VCaP (cell line): ENCODE results near the gene MAMDC4.
"Not testable (repeated sequence)": the region's sequence is repeated elsewhere in the genome, so short reads cannot be mapped to it uniquely, and the experiment has no call there.

ENCODE experiments used
- H3K27ac ChIP-seq: fragments of 450-650 bp; 2 replicates; pipeline ENCODE4 v1.5.1; 2017
- CTCF ChIP-seq: fragments of 450-650 bp; conservative IDR thresholded peaks from 2 replicates; pipeline ENCODE4 v1.5.1; 2017; ENCODE audit warnings: mild to moderate bottlenecking, moderate library complexity

MAMDC4 gene

GRCh38 chr9:136832581-136832980, 19.6 kb upstream of the MAMDC4 start:
- no peak for TF ChIP-seq CTCF
- H3K27ac ChIP-seq: no peak overlapping the region

GRCh38 chr9:136833381-136834048, 18.6 kb upstream of the MAMDC4 start:
- 0 out of 2 replicates have a peak overlapping the region, but pooled peaks have one; percentile 10 for H3K27ac ChIP-seq

- H3K27ac ChIP-seq: no peak overlapping the region
- no peak for TF ChIP-seq CTCF
These were observed 16.8 kb upstream of the MAMDC4 start for GRCh38 chr9:136835162-136835931.

- 0 out of 2 replicates have a peak overlapping the region, but pooled peaks have one; percentile 7 for H3K27ac ChIP-seq
- TF ChIP-seq CTCF: no peak
These were observed 15.9 kb upstream of the MAMDC4 start for GRCh38 chr9:136835932-136836904.

- no peak for TF ChIP-seq CTCF
- H3K27ac ChIP-seq: no peak overlapping the region
These were observed 14.8 kb upstream of the MAMDC4 start for GRCh38 chr9:136837146-136837855.

- not testable (repeated sequence) for H3K27ac ChIP-seq
These were observed 14.3 kb upstream of the MAMDC4 start for GRCh38 chr9:136837856-136838277.

GRCh38 chr9:136838314-136839228, 13.6 kb upstream of the MAMDC4 start:
- H3K27ac ChIP-seq: peak overlapping the region; percentile 66
- no peak for TF ChIP-seq CTCF
